ENCODE results near the gene OSCAR. TPM values are rescaled to one million over a fixed set of nuclear protein-coding genes. Genes with fewer than 3 reads are reported as not detected.

Gene OSCAR
- total RNA-seq, 2 donors from 2014 or later = 0.57 to 1.6 TPM

DNA sequence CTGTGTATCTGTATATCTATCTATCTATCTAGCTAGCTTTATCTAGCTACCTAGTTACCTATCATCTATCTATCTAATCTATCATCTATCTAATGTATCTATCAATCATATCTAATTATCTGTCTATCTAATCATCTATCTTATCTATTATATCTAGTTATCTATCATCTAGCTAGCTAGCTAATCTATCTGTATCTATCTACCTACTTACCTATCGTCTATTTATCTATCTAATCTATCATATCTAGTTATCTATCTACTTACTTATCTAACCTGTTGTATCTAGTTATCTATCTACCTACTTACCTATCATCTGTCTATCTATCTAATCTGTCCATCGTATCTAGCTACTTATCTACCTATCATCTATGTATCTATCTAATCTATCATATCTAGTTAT lies 54.8 kb downstream of the OSCAR start:
- Histone ChIP-seq H3K9me3 (no peaks in the 10 kb centered on the region), H3K9ac (ENCODE audit: low read depth in 2 of 2, low read length in 2 of 2) (no peak overlapping the region), H3K36me3 (no peaks in the 10 kb centered on the region), H3K4me1 (no peaks in the 10 kb centered on the region), H3K27me3 (no peaks in the 10 kb centered on the region), H3K27ac (no peak overlapping the region), H3K4me3 (no peak overlapping the region)
- no peak for TF ChIP-seq CTCF (IDR thresholded peaks at IDR 0.05)
- no peak for DNase-seq
- intact Hi-C loops (cut with DNase I) = no loop called here

Other genes starting within 250 kb of the OSCAR start
- 100 to 1,000 TPM in 1 of 2 donors, 10 to 100 TPM in 1; 80.5 to 110 TPM for gene MYADM, start 232.9 kb downstream of the OSCAR start, total RNA-seq
- under 1 TPM; 0.08 to 0.22 TPM for gene PRKCG, start 218.6 kb downstream of the OSCAR start, total RNA-seq
- under 1 TPM in 1 of 2 donors, not detected in 1; 0.16 TPM for gene CACNG7, start 191.5 kb downstream of the OSCAR start, total RNA-seq
- gene CACNG8, start 137.9 kb downstream of the OSCAR start, total RNA-seq = under 1 TPM; 0.02 to 0.03 TPM
- not detected for gene CACNG6, start 109.2 kb downstream of the OSCAR start, total RNA-seq
- not detected for gene VSTM1, start 36.9 kb downstream of the OSCAR start, total RNA-seq
- gene TARM1, start 19.4 kb downstream of the OSCAR start, total RNA-seq = not detected
- gene NDUFA3, start 2.1 kb upstream of the OSCAR start, total RNA-seq = 100 to 1,000 TPM; 138 to 188 TPM
- 10 to 100 TPM; 15.9 to 17.2 TPM for gene TFPT, start 14.9 kb upstream of the OSCAR start, total RNA-seq
- 10 to 100 TPM; 39.5 to 65.6 TPM for gene PRPF31, start 15.0 kb upstream of the OSCAR start, total RNA-seq
- 10 to 100 TPM; 38.4 to 57.3 TPM for gene CNOT3, start 37.0 kb upstream of the OSCAR start, total RNA-seq
- 1 to 10 TPM; 6.2 to 8.1 TPM for gene LENG1, start 58.9 kb upstream of the OSCAR start, total RNA-seq
- 100 to 1,000 TPM in 1 of 2 donors, 10 to 100 TPM in 1; 80.9 to 165 TPM for gene TMC4, start 72.4 kb upstream of the OSCAR start, total RNA-seq
- 100 to 1,000 TPM; 122 to 142 TPM for gene MBOAT7, start 88.8 kb upstream of the OSCAR start, total RNA-seq
- gene TSEN34, start 90.5 kb upstream of the OSCAR start, total RNA-seq = 10 to 100 TPM; 47.9 to 52.7 TPM
- 1,000 to 10,000 TPM; 1,149 to 1,300 TPM for gene RPS9, start 100.1 kb upstream of the OSCAR start, total RNA-seq
- gene LILRB3, start 122.2 kb upstream of the OSCAR start, total RNA-seq = 1 to 10 TPM in 1 of 2 donors, under 1 TPM in 1; 0.44 to 4.1 TPM
- 1 to 10 TPM in 1 of 2 donors, under 1 TPM in 1; 0.54 to 2.3 TPM for gene LILRA6, start 142.0 kb upstream of the OSCAR start, total RNA-seq
- 1 to 10 TPM; 2.2 to 8.6 TPM for gene LILRB5, start 156.5 kb upstream of the OSCAR start, total RNA-seq
- 1 to 10 TPM; 1.3 to 5.3 TPM for gene LILRB2, start 180.3 kb upstream of the OSCAR start, total RNA-seq
- 1 to 10 TPM in 1 of 2 donors, under 1 TPM in 1; 0.42 to 2.7 TPM for gene LILRA5, start 212.4 kb upstream of the OSCAR start, total RNA-seq
- gene LILRA4, start 238.4 kb upstream of the OSCAR start, total RNA-seq = not detected